MG63 (cell line): ENCODE results near the gene RPS6KB1. TPM values are rescaled to one million over a fixed set of nuclear protein-coding genes. Genes with fewer than 3 reads are reported as not detected.
A peak's percentile ranks its signal among the peaks of the same experiment; 100 is the strongest.
"Not testable (repeated sequence)": the region's sequence is repeated elsewhere in the genome, so short reads cannot be mapped to it uniquely, and the experiment has no call there.

ENCODE experiments used
- DNase-seq: peaks from one replicate; pipeline ENCODE4 v3.0.0-alpha.2; 2020
- H3K27me3 ChIP-seq: fragments of 250-450 bp; sonication (Bioruptor Pico); 2 replicates; pipeline ENCODE4 v1.5.1; 2020; ENCODE audit warnings: mild to moderate bottlenecking, moderate library complexity
- H3K36me3 ChIP-seq: fragments of 250-450 bp; sonication (Bioruptor Pico); 2 replicates; pipeline ENCODE4 v1.5.1; 2020; ENCODE audit warnings: mild to moderate bottlenecking, moderate library complexity
- H3K4me3 ChIP-seq: fragments of 250-450 bp; sonication (Bioruptor Pico); 2 replicates; pipeline ENCODE4 v1.5.1; 2020; ENCODE audit warnings: mild to moderate bottlenecking, moderate library complexity
- H3K9me3 ChIP-seq: fragments of 250-450 bp; sonication (Bioruptor Pico); 2 replicates; pipeline ENCODE4 v1.5.1; 2020; ENCODE audit warnings: mild to moderate bottlenecking, moderate library complexity
- total RNA-seq: library from RNA; depleted of rRNA; stranded (reverse); fragments of >200 nt; shearing (Covaris generic); gene quantifications from 2 replicates; pipeline ENCODE4 v1.2.3, GENCODE V29; 2014; ENCODE audit warnings: low replicate concordance; rRNA removed

Gene RPS6KB1
- total RNA-seq = 10.0 and 10.7 TPM in 2 replicates

GRCh38 chr17:59892924-59893675 is at the start of gene RPS6KB1, which contains the start of gene TUBD1:
Gene RPS6KB1 (plus strand): TSS chr17:59893121. CDS start chr17:59893185, 64 bp downstream.
Gene TUBD1 (minus strand): TSS chr17:59892943. CDS start chr17:59891002, 1,941 bp downstream.
- Histone ChIP-seq H3K27me3 (no peaks in the 10 kb centered on the region), H3K9me3 (no peaks in the 10 kb centered on the region), H3K36me3 (peaks cover 28% of the 10 kb centered on the region), H3K4me3 (peak within 1 kb of the TSS; percentile 95)
- DNase-seq = peak; percentile 97

GRCh38 chr17:59844884-59845594 is 47.9 kb upstream of the RPS6KB1 start:
- no peak for DNase-seq

GRCh38 chr17:59845595-59846393 is 47.1 kb upstream of the RPS6KB1 start:
- peak; percentile 78 for DNase-seq
- no peak overlapping the region for H3K4me3 ChIP-seq
- no peaks in the 10 kb centered on the region for H3K9me3 ChIP-seq
- H3K36me3 ChIP-seq = peaks cover 16% of the 10 kb centered on the region
- no peaks in the 10 kb centered on the region for H3K27me3 ChIP-seq

More at GRCh38 chr17:59844884-59845594, 47.9 kb upstream of the RPS6KB1 start:
- peaks cover 24% of the 10 kb centered on the region for H3K36me3 ChIP-seq
- no peak overlapping the region for H3K4me3 ChIP-seq
- no peaks in the 10 kb centered on the region for H3K9me3 ChIP-seq
- H3K27me3 ChIP-seq = no peaks in the 10 kb centered on the region

- no peaks in the 10 kb centered on the region for H3K27me3 ChIP-seq
- H3K4me3 ChIP-seq = no peak overlapping the region
- peak; percentile 81 for DNase-seq
- peaks cover 8% of the 10 kb centered on the region for H3K36me3 ChIP-seq
- H3K9me3 ChIP-seq = no peaks in the 10 kb centered on the region
Observed at GRCh38 chr17:59846394-59847165, 46.3 kb upstream of the RPS6KB1 start.

- H3K4me3 ChIP-seq = no peak overlapping the region
Observed at GRCh38 chr17:59848385-59848668, 44.6 kb upstream of the RPS6KB1 start.

GRCh38 chr17:59848778-59849177 is 44.1 kb upstream of the RPS6KB1 start:
- no peaks in the 10 kb centered on the region for H3K9me3 ChIP-seq
- no peaks in the 10 kb centered on the region for H3K27me3 ChIP-seq
- DNase-seq = no peak
- H3K4me3 ChIP-seq = no peak overlapping the region
- no peaks in the 10 kb centered on the region for H3K36me3 ChIP-seq

More at GRCh38 chr17:59848385-59848668, 44.6 kb upstream of the RPS6KB1 start:
- Histone ChIP-seq H3K9me3 (no peaks in the 10 kb centered on the region), H3K27me3 (no peaks in the 10 kb centered on the region), H3K36me3 (no peaks in the 10 kb centered on the region)
- DNase-seq = no peak

GRCh38 chr17:59850311-59850710 is 42.6 kb upstream of the RPS6KB1 start:
- DNase-seq, H3K4me3 ChIP-seq, H3K27me3 ChIP-seq, H3K9me3 ChIP-seq, H3K36me3 ChIP-seq: not testable (repeated sequence)

GRCh38 chr17:59851439-59852375 is 41.2 kb upstream of the RPS6KB1 start:
- DNase-seq = peak; percentile 98
- Histone ChIP-seq H3K9me3 (no peaks in the 10 kb centered on the region), H3K4me3 (no peak overlapping the region), H3K27me3 (no peaks in the 10 kb centered on the region), H3K36me3 (no peaks in the 10 kb centered on the region)

- not testable (repeated sequence) for H3K9me3 ChIP-seq, H3K4me3 ChIP-seq, DNase-seq, H3K36me3 ChIP-seq, H3K27me3 ChIP-seq
Observed at GRCh38 chr17:59852847-59853167, 40.1 kb upstream of the RPS6KB1 start.

GRCh38 chr17:59853168-59853918 is 39.6 kb upstream of the RPS6KB1 start:
- Histone ChIP-seq H3K27me3 (no peaks in the 10 kb centered on the region), H3K36me3 (peaks cover under 1% of the 10 kb centered on the region; the same call in 1 of the 2 replicates), H3K4me3 (no peak overlapping the region), H3K9me3 (no peaks in the 10 kb centered on the region)
- DNase-seq = peak; percentile 91

- H3K27me3 ChIP-seq, H3K4me3 ChIP-seq, H3K9me3 ChIP-seq, H3K36me3 ChIP-seq, DNase-seq: not testable (repeated sequence)
Observed at GRCh38 chr17:59853919-59854729, 38.8 kb upstream of the RPS6KB1 start.

GRCh38 chr17:59856859-59857794 is 35.8 kb upstream of the RPS6KB1 start:
- no peak for DNase-seq

GRCh38 chr17:59858167-59858816 is 34.6 kb upstream of the RPS6KB1 start:
- DNase-seq = no peak

More at GRCh38 chr17:59856859-59857794, 35.8 kb upstream of the RPS6KB1 start:
- H3K27me3 ChIP-seq = no peaks in the 10 kb centered on the region
- H3K4me3 ChIP-seq = no peak overlapping the region
- H3K36me3 ChIP-seq = peaks cover 14% of the 10 kb centered on the region
- H3K9me3 ChIP-seq = no peaks in the 10 kb centered on the region

More at GRCh38 chr17:59858167-59858816, 34.6 kb upstream of the RPS6KB1 start:
- peaks cover 23% of the 10 kb centered on the region for H3K36me3 ChIP-seq
- no peaks in the 10 kb centered on the region for H3K27me3 ChIP-seq
- no peak overlapping the region for H3K4me3 ChIP-seq
- no peaks in the 10 kb centered on the region for H3K9me3 ChIP-seq
